Colon (tissue), 2 donors: ENCODE measurements around the gene SPINT2.
"Not testable (repeated sequence)": the region's sequence is repeated elsewhere in the genome, so short reads cannot be mapped to it uniquely, and the experiment has no call there.

Experiments
- FAIRE-seq: peaks from 2 replicates; lab custom pipeline; 2012; peaks lifted over from hg19 to GRCh38; lab: Jason Lieb, UNC
- donor health status: control.
- donor health status: control.

Gene SPINT2

GRCh38 chr19:38239816-38240215 is 24.6 kb upstream of the SPINT2 start:
- no peak for FAIRE-seq

DNA sequence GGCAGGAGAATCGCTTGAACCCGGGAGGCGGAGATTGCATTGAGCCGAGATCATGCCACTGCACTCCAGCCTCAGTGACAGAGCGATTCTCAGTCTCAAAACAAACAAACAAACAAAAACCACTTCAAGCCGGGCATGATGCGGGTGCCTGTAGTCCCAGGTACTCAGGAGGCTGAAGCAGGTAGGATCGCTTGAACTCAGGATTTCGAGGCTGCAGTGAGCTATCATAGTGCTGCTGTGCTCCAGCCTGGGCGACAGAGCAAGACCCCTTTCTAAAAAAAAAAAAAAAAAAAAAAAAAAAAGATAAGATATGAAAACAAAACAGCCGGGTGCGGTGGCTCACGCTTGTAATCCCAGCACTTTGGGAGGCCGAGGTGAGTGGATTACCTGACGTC is 21.1 kb upstream of the SPINT2 start:
- FAIRE-seq: no peak

DNA sequence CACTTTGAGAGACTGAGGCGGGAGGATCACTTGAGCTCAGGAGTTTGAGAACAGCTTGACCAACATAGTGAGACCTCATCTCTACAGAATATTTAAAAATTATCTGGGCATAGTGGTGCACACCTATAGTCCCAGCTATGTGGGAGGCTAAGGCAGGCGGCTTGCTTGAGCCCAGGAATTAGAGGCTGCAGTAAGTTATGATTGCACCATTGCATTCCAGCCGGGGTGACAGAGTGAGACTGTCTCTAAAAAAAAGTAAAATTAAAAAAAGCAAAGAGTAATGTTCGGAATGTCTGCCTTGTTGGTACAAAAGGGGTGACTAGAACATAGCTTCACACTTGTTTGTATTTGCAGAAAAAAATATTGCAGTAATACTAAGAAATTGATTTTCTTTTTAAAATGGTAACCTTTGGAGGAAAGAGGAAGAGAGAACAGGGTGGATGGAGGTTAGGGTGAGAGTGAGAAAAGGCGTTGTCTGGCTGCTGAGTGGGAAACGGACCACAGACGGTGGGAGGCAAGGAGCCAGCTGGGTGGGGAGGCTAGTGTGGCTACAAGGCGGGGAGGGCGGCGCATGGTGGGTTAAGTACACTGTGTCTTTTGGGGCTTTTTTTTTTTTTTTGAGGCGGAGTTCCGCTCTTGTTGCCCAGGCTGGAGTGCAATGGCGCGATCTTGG is 18.4 kb upstream of the SPINT2 start:
- FAIRE-seq: no peak

- FAIRE-seq: no peak
Observed at GRCh38 chr19:38247126-38247525, 17.2 kb upstream of the SPINT2 start.

GRCh38 chr19:38247734-38248268 is 16.6 kb upstream of the SPINT2 start:
- no peak for FAIRE-seq

GRCh38 chr19:38248421-38248820 is 16.0 kb upstream of the SPINT2 start:
- no peak for FAIRE-seq

DNA sequence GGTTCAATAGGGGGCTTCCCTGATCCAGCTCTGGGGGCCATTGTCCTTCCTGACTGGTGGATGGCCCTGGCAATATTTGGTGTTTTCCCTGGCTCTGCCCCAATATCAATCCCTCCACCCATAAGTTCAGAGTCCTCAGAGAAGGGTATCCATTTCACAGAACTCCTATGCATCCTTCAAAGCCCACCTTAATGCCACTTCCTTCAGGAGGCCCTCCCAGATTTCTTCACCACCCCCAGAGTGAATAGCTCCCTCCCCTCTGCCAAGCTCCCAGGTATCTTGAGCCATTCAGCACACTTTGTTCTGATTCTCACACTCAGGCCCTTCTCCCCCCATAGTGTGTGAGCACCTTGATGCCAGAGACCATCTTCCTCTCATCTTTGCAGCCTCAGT is 13.9 kb upstream of the SPINT2 start:
- FAIRE-seq: no peak

DNA sequence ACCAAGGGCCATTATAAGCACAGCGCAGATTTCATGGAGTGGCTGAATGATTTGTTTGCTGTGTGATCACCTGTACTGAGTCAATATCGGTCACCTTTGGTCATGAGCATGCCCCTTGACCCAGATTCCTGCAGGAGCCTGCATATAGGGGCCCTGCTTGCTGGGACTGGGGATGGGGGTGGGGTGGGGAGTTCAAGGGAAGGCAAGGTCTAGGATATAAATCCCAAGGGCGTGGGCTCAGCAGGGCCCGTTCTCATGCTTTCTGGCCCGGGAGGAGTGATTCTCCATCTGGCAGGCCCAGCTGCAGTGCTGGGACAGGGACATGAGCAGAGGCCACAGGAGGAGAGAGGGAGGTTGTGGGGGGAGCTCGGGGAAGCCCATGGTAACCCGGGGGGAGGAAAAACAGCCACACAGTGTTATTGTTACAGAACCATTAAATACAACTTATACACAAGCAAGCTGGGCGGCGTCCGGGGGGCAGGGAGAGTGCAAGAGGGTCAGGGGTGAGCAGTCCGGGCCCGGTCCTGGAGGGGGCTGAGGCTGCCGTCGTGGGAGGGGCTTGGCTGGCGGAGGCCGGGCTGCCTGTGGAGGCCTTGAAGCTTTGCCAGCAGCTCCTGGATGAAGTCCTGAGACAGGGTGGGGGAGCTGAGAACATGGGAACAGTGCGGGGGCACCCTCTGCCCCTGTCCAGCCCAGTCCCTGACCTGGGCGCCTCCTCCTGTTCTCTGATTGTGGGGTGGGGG is 13.4 kb upstream of the SPINT2 start:
- FAIRE-seq: no peak

- FAIRE-seq: no peak
Observed at GRCh38 chr19:38251564-38252051, 12.8 kb upstream of the SPINT2 start.

DNA sequence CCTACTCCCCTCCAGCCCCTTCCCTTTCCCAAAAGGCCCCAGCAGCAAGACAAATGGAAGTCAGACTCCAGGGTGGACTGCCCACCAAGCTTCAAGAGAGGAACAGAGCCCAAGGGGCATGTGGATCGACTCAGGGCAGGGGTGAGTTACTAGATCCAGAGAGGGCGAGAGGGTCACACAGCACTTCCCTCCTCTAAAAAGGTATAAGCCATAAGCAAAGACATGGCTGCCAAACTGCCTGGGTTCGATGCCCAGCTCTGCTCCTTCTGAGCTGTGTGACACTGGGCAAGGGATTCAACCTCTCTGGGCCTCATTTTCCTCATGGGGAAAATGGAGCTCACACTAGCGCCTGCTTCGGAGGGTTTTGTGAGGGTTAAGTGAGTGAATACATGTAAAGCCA is 12.0 kb upstream of the SPINT2 start:
- no peak for FAIRE-seq

GRCh38 chr19:38252941-38253691 is 11.3 kb upstream of the SPINT2 start:
- FAIRE-seq: no peak

GRCh38 chr19:38253788-38254187 is 10.6 kb upstream of the SPINT2 start:
- no peak for FAIRE-seq

GRCh38 chr19:38255383-38256014 is 8.9 kb upstream of the SPINT2 start:
- FAIRE-seq: no peak

DNA sequence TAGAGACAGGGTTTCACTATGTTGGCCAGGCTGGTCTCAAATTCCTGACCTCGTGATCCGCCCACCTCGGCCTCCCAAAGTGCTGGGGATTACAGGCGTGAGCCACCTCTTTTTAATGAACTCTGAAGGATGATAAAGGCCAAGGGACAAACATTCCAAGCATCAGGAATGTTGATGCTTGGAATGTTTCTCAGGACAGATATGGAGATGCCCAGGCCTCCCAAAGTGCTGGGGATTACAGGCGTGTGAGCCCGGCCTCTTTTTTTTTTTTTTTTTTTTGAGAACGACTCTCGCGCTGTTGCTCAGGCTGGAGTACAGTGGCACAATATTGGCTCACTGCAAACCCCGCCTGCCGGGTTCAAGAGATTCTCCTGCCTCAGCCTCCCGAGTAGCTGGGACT is 2.4 kb upstream of the SPINT2 start:
- FAIRE-seq: not testable (repeated sequence)

DNA sequence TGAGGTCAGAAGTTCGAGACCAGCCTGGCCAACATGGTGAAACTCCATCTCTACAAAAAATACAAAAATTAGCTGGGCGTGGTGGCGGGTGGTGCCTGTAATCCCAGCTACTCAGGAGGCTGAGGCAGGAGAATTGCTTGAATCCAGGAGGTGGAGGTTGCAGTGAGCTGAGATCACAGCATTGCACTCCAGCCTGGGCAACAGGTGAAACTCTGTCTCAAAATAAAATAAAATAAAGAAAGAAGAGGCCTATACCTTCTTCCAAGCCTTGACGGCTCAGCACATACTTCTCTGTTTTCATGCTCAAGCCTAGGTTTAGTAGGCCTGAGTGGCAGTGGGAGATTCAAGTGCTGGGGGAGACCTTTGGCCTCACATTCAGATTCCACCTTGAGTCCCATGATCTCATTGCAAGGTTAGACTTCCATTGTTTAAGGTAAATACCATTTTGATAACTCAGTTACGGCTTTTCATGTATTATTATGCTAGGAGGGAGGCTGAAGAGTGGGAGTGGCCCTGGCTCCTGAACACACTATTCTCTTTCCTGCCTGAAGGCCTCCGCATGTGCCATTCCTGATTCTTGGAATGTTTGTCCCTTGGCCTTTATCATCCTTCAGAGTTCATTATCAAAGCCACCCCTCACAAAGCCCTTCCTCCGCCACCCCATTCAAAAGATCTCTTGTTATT is 1.6 kb upstream of the SPINT2 start:
- no peak for FAIRE-seq

DNA sequence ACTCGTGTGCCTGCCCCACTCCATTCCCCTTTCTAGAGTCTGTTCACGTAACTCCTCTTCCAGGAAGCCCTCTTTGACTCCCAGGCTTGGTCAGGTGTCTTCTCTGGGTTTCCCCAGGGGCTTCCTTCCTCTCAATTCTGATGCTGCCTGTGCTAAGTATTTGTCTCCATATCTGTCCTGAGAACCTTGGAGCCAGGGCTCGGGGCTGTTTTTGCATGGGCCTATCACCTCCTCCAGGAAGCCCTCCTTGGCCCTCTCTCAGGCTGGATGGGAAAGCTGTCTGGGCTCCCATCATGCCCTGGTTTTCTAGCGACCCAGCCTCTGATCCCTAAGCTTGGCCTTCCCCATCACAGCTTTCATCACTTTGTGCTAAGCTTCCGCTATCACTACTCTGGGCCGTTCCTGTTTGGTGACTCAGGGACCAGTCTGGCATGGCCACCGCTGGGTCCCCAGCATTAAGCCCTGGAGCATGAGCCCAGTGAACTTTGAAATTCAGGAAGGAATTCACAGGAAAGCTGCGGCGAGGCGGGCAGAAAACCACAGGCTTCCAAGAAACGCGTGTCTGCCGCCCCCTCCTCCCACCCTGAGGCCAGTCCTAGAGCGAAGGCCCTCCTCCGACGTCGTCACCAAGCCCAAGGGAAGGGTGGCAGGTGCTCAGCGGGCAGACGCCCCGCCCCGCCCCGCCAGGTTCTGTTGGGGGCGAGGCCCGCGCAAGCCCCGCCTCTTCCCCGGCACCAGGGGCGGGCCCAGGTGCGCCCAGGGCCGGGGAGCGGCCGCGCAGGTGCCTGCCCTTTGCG is 486 bp upstream of the SPINT2 start:
- no peak for FAIRE-seq

- no peak for FAIRE-seq
Observed at GRCh38 chr19:38265213-38265861, 964 bp downstream of the SPINT2 start.

GRCh38 chr19:38265921-38266429 is 1.6 kb downstream of the SPINT2 start:
- FAIRE-seq: no peak

- FAIRE-seq: no peak
Observed at GRCh38 chr19:38266981-38267597, 2.7 kb downstream of the SPINT2 start.
